Sigmoid colon (tissue), 7 donors: ENCODE data around the gene ZFHX2. TPM values are rescaled to one million over a fixed set of nuclear protein-coding genes. Genes with fewer than 3 reads are reported as not detected.

Source experiments
- DNase-seq: peaks from one replicate; pipeline ENCODE4 v3.0.0-alpha.2; 2019
- H3K27ac ChIP-seq, 4 donors: fragments of 200-600 bp; sonication (generic); one replicate each; pipeline ENCODE4 v1.5.1; 2016 to 2019; ENCODE audit warnings: mild to moderate bottlenecking in 1 of 4
- H3K27me3 ChIP-seq, 3 donors: fragments of 200-600 bp; sonication (generic); one replicate each; pipeline ENCODE4 v1.5.1; 2019; ENCODE audit warnings: mild to moderate bottlenecking in 1 of 3
- H3K36me3 ChIP-seq, 4 donors: fragments of 200-600 bp; sonication (generic); one replicate each; pipeline ENCODE4 v1.5.1; 2016 to 2019
- H3K4me1 ChIP-seq, 4 donors: fragments of 200-600 bp; sonication (generic); one replicate each; pipeline ENCODE4 v1.5.1; 2017 to 2019
- H3K4me3 ChIP-seq, 4 donors: fragments of 200-600 bp; sonication (generic); one replicate each; pipeline ENCODE4 v1.5.1; 2017 to 2019; ENCODE audit warnings: mild to moderate bottlenecking in 2 of 4, moderate library complexity in 1 of 4
- H3K9me3 ChIP-seq, 4 donors: fragments of 200-600 bp in 3 of 4; sonication (generic) in 3 of 4; one replicate each; pipeline versions ENCODE4 v1.5.1 to v1.6.1; 2013 to 2019
- CTCF ChIP-seq, 4 experiments: fragments of 450-650 bp in 3 of 4; fragments of 200-600 bp in 1 of 4; IDR thresholded peaks; one replicate each; pipeline ENCODE4 v1.5.1; 2016 to 2019; ENCODE audit warnings: antibody characterized with exemption in 4 of 4, mild to moderate bottlenecking in 3 of 4, moderate library complexity in 2 of 4
- EP300 ChIP-seq, 4 donors: sonication (generic); formaldehyde crosslinking; IDR thresholded peaks; one replicate each; pipeline ENCODE4 v1.6.1; 2017; ENCODE audit warnings: antibody characterized with exemption in 4 of 4
- POLR2A ChIP-seq, 2 donors: fragments of 450-650 bp; IDR thresholded peaks; one replicate each; pipeline ENCODE4 v1.6.1; 2016; ENCODE audit warnings: antibody characterized with exemption in 2 of 2, mild to moderate bottlenecking in 2 of 2, moderate library complexity in 2 of 2
- POLR2AphosphoS5 ChIP-seq, 4 donors: sonication (generic); formaldehyde crosslinking; IDR thresholded peaks; one replicate each; pipeline ENCODE4 v1.6.1; 2017; ENCODE audit warnings: antibody characterized with exemption in 4 of 4
- WGBS, 2 donors: extraction: QIAGEN DNeasy Blood & Tissue Kit; methylation state at CpG; one replicate each; pipeline ENCODE4 v1.1.7; 2013; 5-methylcytosine and 5-hydroxymethylcytosine counted together
- intact Hi-C: fragments of 100-400 bp; cut with DNase I; formaldehyde crosslinking; loops from one replicate; pipeline ENCODE4 v1.15.1; 2023
- polyA plus RNA-seq, 3 donors: library from polyadenylated mRNA; stranded (reverse); fragments of 200-250 nt; gene quantifications; one replicate each; pipeline ENCODE4 v1.2.3, GENCODE V29; 2013
- total RNA-seq, 4 donors: library from RNA; depleted of rRNA; stranded (reverse); fragments of >200 nt; gene quantifications; one replicate each; pipeline ENCODE4 v1.1.0, GENCODE V29; 2016
- donor health status: healthy with polysubstance abuse.
- donor health status: Bipolar disorder and iron deficiency.
- donor health status: healthy.

ZFHX2 gene
- total and polyA plus RNA-seq, 7 donors: under 0.01 to 1.9 (median 0.56) TPM; not detected in 1

DNA sequence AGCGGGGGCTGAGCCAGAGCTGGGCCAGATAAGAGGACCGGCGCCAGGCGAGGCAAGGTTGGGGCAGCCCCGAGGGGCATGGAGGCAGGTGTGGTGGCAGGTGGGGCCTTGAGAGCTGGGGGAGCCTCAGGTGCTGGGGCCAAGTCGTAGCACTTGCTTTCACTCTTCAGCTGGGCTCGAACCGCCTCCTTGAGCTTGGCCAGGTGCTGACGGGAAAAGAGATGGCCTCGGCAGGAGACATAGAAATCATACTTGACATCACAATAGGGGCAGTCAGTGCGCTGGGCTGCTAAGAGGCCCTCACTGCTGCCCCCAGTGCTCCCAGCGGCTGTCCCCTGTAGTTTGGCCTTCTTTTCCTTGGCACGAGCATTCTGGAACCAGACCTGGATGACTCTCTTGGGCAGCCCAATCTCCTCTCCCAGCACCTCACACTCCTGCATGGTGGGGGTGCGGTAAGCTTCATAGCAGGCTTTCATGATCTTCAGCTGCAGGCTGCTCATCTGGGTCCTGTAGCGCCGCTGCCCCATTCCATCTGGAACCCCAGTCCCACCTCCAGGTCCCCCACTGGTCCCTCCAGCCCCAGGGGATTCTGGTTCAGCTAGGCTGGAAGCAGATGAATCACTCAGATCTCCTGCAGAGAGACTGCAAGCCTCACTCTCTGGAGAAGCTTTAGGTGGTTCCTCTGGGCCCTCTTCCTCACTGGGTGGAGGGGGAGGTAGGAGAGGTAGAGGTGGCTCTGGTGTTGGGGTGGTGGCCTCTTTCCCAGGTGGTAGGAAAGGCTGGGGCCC, 28.1 kb downstream of the ZFHX2 start:
- peaks cover 0 to 6% (median 0%) of the 10 kb centered on the region in 4 donors for H3K36me3 ChIP-seq
- WGBS, 2 donors: 94 to 95% methylated on average over 16 of the region's 16 CpGs
- no peaks in the 10 kb centered on the region for H3K27me3 ChIP-seq
- H3K4me3 ChIP-seq: no peak overlapping the region
- no peak for DNase-seq
- H3K4me1 ChIP-seq: no peaks in the 10 kb centered on the region
- intact Hi-C loops: no loop called here
- TF ChIP-seq POLR2A (IDR thresholded peaks at IDR 0.05): no peak
- TF ChIP-seq CTCF (IDR thresholded peaks at IDR 0.05): no peak
- TF ChIP-seq EP300 (IDR thresholded peaks at IDR 0.05): no peak
- TF ChIP-seq POLR2AphosphoS5 (IDR thresholded peaks at IDR 0.05): no peak
- H3K27ac ChIP-seq: no peak overlapping the region
- H3K9me3 ChIP-seq: no peaks in the 10 kb centered on the region

DNA sequence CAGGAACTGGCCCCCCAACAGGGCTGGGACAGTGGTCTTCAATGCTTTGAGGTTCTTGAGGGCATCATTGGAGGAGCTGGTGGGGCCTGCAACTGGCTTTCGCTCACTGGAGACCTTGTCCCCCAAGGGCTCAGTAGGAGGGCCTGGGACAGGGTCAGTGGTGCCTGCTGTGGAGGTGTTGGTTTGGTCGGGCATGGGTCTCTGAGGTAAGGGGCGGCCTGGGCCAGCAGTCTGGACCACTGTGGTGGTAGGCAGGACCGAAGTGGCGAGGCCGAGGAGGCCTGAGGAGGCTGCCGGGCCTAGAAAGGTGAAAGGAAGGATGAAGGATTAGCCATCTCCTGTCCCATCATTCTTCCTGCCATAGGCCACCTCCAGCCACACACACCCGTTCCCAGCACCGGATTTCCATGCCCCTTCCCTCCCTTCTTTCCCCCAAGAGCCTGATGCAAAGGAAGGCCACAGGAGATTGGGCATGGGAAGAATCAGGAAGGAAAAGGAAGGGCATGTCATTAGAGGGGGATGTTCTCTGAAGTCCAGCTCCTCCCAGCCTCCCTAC, 28.8 kb downstream of the ZFHX2 start:
- no peak overlapping the region for H3K27ac ChIP-seq
- no peaks in the 10 kb centered on the region for H3K9me3 ChIP-seq
- H3K27me3 ChIP-seq: no peaks in the 10 kb centered on the region
- TF ChIP-seq POLR2AphosphoS5 (IDR thresholded peaks at IDR 0.05) (no peak), POLR2A (IDR thresholded peaks at IDR 0.05) (no peak), CTCF (IDR thresholded peaks at IDR 0.05) (no peak), EP300 (IDR thresholded peaks at IDR 0.05) (no peak)
- WGBS, 2 donors: 91 to 94% methylated on average over 9 of the region's 9 CpGs
- H3K4me3 ChIP-seq: no peak overlapping the region
- DNase-seq: no peak
- intact Hi-C loops: no loop called here
- H3K36me3 ChIP-seq: peaks cover 0 to 6% (median 0%) of the 10 kb centered on the region in 4 donors
- no peaks in the 10 kb centered on the region for H3K4me1 ChIP-seq

GRCh38 chr14:23521785-23522640, 29.6 kb downstream of the ZFHX2 start:
- intact Hi-C loops: no loop called here
- no peaks in the 10 kb centered on the region for H3K27me3 ChIP-seq
- TF ChIP-seq POLR2A (IDR thresholded peaks at IDR 0.05) (no peak), POLR2AphosphoS5 (IDR thresholded peaks at IDR 0.05) (no peak)
- H3K4me1 ChIP-seq: no peaks in the 10 kb centered on the region
- no peaks in the 10 kb centered on the region for H3K9me3 ChIP-seq
- WGBS, 2 donors: 80 to 89% methylated on average over 20 of the region's 20 CpGs
- no peak for DNase-seq
- no peak overlapping the region for H3K4me3 ChIP-seq
- peaks cover 0 to 6% (median 0%) of the 10 kb centered on the region in 4 donors for H3K36me3 ChIP-seq
- no peak overlapping the region for H3K27ac ChIP-seq

- Histone ChIP-seq H3K4me3 (no peak overlapping the region), H3K27ac (no peak overlapping the region), H3K36me3 (peaks cover 0 to 2% (median 0%) of the 10 kb centered on the region in 4 donors), H3K9me3 (no peaks in the 10 kb centered on the region), H3K4me1 (no peaks in the 10 kb centered on the region), H3K27me3 (no peaks in the 10 kb centered on the region)
- 85 to 92% methylated on average over 14 of the region's 14 CpGs for WGBS, 2 donors
- no peak for DNase-seq
- intact Hi-C loops: no loop called here
- TF ChIP-seq POLR2AphosphoS5 (IDR thresholded peaks at IDR 0.05): no peak
- TF ChIP-seq POLR2A (IDR thresholded peaks at IDR 0.05): no peak
- TF ChIP-seq EP300 (IDR thresholded peaks at IDR 0.05): no peak
- no peak for TF ChIP-seq CTCF (IDR thresholded peaks at IDR 0.05)
These were observed 30.5 kb downstream of the ZFHX2 start for GRCh38 chr14:23520899-23521533.
